ENCODE data around the gene AACS. TPM values are rescaled to one million over a fixed set of nuclear protein-coding genes. Genes with fewer than 3 reads are reported as not detected.
A peak's percentile ranks its signal among the peaks of the same experiment; 100 is the strongest.

Gene AACS
- total and polyA plus RNA-seq, 2 of the 13 experiments (the other 11 are each of a cell fraction or from before 2014, with no cell fraction given), result 23.3 to 28.8 TPM

- H3K4me3 ChIP-seq (replicated peaks in 1 of 3; ENCODE audit: insufficient read depth in 1 of 3, low read depth in 2 of 3, low read length in 3 of 3), result no peak overlapping the region
- intact Hi-C loops (cut with micrococcal nuclease; ENCODE audit: unreplicated experiment) (no loop called here), in situ Hi-C loops (cut with HindIII; ENCODE audit: extremely low pct_ligation_motif_present, low pct_unique_long_range_greater_than_20kb) (no loop called here)
- ATAC-seq (no peak), FAIRE-seq (no peak), DNase-seq (ENCODE audit: low spot score) (no peak)
- POLR2A ChIA-PET, result no interaction called here
- no peak for TF ChIP-seq ZNF510 (CRISPR knock-in tag; IDR thresholded peaks at IDR 0.05; ENCODE audit: low read depth)
- peak; percentile 51; the same call in 1 of the 2 replicates for TF ChIP-seq ZNF12 (CRISPR knock-in tag; IDR thresholded peaks at IDR 0.05)
- no peak for TF ChIP-seq ZBTB1 (CRISPR knock-in tag; IDR thresholded peaks at IDR 0.05; ENCODE audit: borderline replicate concordance)
- TF ChIP-seq RFX3 (CRISPR knock-in tag; IDR thresholded peaks at IDR 0.05), result no peak
- TF ChIP-seq ISL2 (CRISPR knock-in tag; IDR thresholded peaks at IDR 0.05), result no peak
- H2AFZ ChIP-seq (ENCODE audit: low read length), result no peak overlapping the region
- H3K9ac ChIP-seq (ENCODE audit: insufficient read depth, low read depth, low read length), result no peak overlapping the region
- no peaks in the 10 kb centered on the region; the same call in 1 of the 2 replicates for H4K20me1 ChIP-seq (ENCODE audit: insufficient read depth, low read length)
- no peak overlapping the region for H3K27ac ChIP-seq (ENCODE audit: extremely low read length, insufficient read depth, low read length)
- H3K36me3 ChIP-seq (replicated peaks in 1 of 2; ENCODE audit: control insufficient read depth in 1 of 2, insufficient read depth in 2 of 2, low read length in 2 of 2), result peaks cover 0 to 3% of the 10 kb centered on the region in 2 experiments; a peak in 2 of 5 replicates
- H3K4me1 ChIP-seq (ENCODE audit: insufficient read depth, low read length), result peaks cover 74% of the 10 kb centered on the region
- H3K79me2 ChIP-seq (ENCODE audit: insufficient read depth, low read length), result peaks cover 10% of the 10 kb centered on the region
- WGBS (ENCODE audit: low lambda C conversion rate), result 96% methylated on average over 7 of the region's 7 CpGs
- no TSS peak for BruUV-seq (replicated peaks)
- no peaks in the 10 kb centered on the region for H3K27me3 ChIP-seq (ENCODE audit: control insufficient read depth in 1 of 2, insufficient read depth in 2 of 2, low read length in 2 of 2)
- H3K4me2 ChIP-seq (ENCODE audit: low read depth, low read length), result no peak overlapping the region
- no peaks in the 10 kb centered on the region for H3K9me3 ChIP-seq (ENCODE audit: low read length)
- CTCF ChIA-PET (ENCODE audit: low intra/inter-chr PET ratio, low total read pairs), result no interaction called here
Measured at GRCh38 chr12:125096894-125097293, 31.7 kb downstream of the AACS start.

DNA sequence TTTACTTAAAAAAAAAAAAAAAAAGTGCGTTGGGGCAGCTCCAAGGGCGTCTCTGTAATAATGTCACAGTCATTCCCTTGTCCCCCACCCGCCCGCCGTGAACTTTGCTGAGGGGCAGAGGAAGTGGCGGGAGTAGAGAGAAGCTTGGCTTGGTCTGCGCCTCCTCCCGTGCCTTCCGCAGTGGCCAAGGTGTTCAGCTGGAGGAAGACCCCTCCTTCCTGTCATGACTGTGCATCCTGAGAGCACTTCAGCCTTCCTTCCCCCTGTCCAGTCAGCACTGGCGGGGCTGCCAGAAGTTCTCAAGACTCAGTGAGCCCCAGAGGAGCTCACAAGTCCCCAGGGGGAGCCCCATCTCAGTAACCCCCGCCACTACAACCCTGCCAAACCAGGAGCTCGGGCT lies 32.2 kb downstream of the AACS start:
- WGBS (ENCODE audit: low lambda C conversion rate), result 98% methylated on average over 11 of the region's 12 CpGs
- no TSS peak for BruUV-seq (replicated peaks)

More for the DNA sequence above, 32.2 kb downstream of the AACS start:
- Histone ChIP-seq H3K9ac (ENCODE audit: insufficient read depth, low read depth, low read length) (no peak overlapping the region), H3K4me1 (ENCODE audit: insufficient read depth, low read length) (peaks cover 69% of the 10 kb centered on the region), H2AFZ (ENCODE audit: low read length) (no peak overlapping the region), H3K9me3 (ENCODE audit: low read length) (no peaks in the 10 kb centered on the region), H3K79me2 (ENCODE audit: insufficient read depth, low read length) (peaks cover 10% of the 10 kb centered on the region), H3K27me3 (ENCODE audit: control insufficient read depth in 1 of 2, insufficient read depth in 2 of 2, low read length in 2 of 2) (no peaks in the 10 kb centered on the region), H3K27ac (ENCODE audit: extremely low read length, insufficient read depth, low read length) (no peak overlapping the region), H3K4me2 (ENCODE audit: low read depth, low read length) (no peak overlapping the region), H3K4me3 (replicated peaks in 1 of 3; ENCODE audit: insufficient read depth in 1 of 3, low read depth in 2 of 3, low read length in 3 of 3) (no peak overlapping the region), H4K20me1 (ENCODE audit: insufficient read depth, low read length) (no peaks in the 10 kb centered on the region; the same call in 1 of the 2 replicates), H3K36me3 (replicated peaks in 1 of 2; ENCODE audit: control insufficient read depth in 1 of 2, insufficient read depth in 2 of 2, low read length in 2 of 2) (peaks cover 0 to 7% of the 10 kb centered on the region in 2 experiments; a peak in 3 of 5 replicates)
- ATAC-seq, result no peak
- in situ Hi-C loops (cut with HindIII; ENCODE audit: extremely low pct_ligation_motif_present, low pct_unique_long_range_greater_than_20kb), result no loop called here
- DNase-seq (ENCODE audit: low spot score), result no peak
- TF ChIP-seq DZIP1 (CRISPR knock-in tag; IDR thresholded peaks at IDR 0.05), result no peak
- no peak for TF ChIP-seq PLSCR1 (CRISPR knock-in tag; IDR thresholded peaks at IDR 0.05; ENCODE audit: borderline replicate concordance)
- no peak for TF ChIP-seq SMAD1 (CRISPR knock-in tag; IDR thresholded peaks at IDR 0.05; ENCODE audit: borderline replicate concordance, low read depth)
- TF ChIP-seq ATF1 (CRISPR knock-in tag; IDR thresholded peaks at IDR 0.05), result no peak
- no peak for TF ChIP-seq ZNF703 (CRISPR knock-in tag; IDR thresholded peaks at IDR 0.05; ENCODE audit: borderline replicate concordance)
- intact Hi-C loops (cut with micrococcal nuclease; ENCODE audit: unreplicated experiment), result no loop called here
- POLR2A ChIA-PET, result no interaction called here
- FAIRE-seq, result no peak
- CTCF ChIA-PET (ENCODE audit: low intra/inter-chr PET ratio, low total read pairs), result no interaction called here
